ENCODE data around the gene MDC1.
"Not testable (repeated sequence)": the region's sequence is repeated elsewhere in the genome, so short reads cannot be mapped to it uniquely, and the experiment has no call there.

Gene MDC1

GRCh38 chr6:30761791-30762429 is 44.8 kb upstream of the MDC1 start:
- no peak for FAIRE-seq
- no peak for TF ChIP-seq CTCF (IDR thresholded peaks at IDR 0.05; ENCODE audit: insufficient read depth, missing control alignments)
- no peak for DNase-seq (ENCODE audit: insufficient read length, low spot score)

- no peak for FAIRE-seq
- TF ChIP-seq CTCF (IDR thresholded peaks at IDR 0.05; ENCODE audit: insufficient read depth, missing control alignments) = no peak
- DNase-seq (ENCODE audit: insufficient read length, low spot score) = no peak
Observed at GRCh38 chr6:30760549-30760948, 43.5 kb upstream of the MDC1 start.

- DNase-seq (ENCODE audit: insufficient read length, low spot score) (no peak), FAIRE-seq (no peak)
- TF ChIP-seq CTCF (IDR thresholded peaks at IDR 0.05; ENCODE audit: insufficient read depth, missing control alignments) = no peak
Observed at GRCh38 chr6:30759575-30760239, 42.6 kb upstream of the MDC1 start.

- TF ChIP-seq CTCF (IDR thresholded peaks at IDR 0.05; ENCODE audit: insufficient read depth, missing control alignments) = no peak
- FAIRE-seq (no peak), DNase-seq (ENCODE audit: insufficient read length, low spot score) (no peak)
Observed at GRCh38 chr6:30757261-30757904, 40.3 kb upstream of the MDC1 start.

GRCh38 chr6:30756405-30757003 is 39.4 kb upstream of the MDC1 start:
- FAIRE-seq; DNase-seq (ENCODE audit: insufficient read length, low spot score): not testable (repeated sequence)

- no peak for DNase-seq (ENCODE audit: insufficient read length, low spot score)
- FAIRE-seq = no peak
- TF ChIP-seq CTCF (IDR thresholded peaks at IDR 0.05; ENCODE audit: insufficient read depth, missing control alignments) = no peak
Observed at GRCh38 chr6:30754631-30755030, 37.5 kb upstream of the MDC1 start.

GRCh38 chr6:30752157-30752927 is 35.3 kb upstream of the MDC1 start:
- DNase-seq (ENCODE audit: insufficient read length, low spot score) (no peak), FAIRE-seq (no peak)
- no peak for TF ChIP-seq CTCF (IDR thresholded peaks at IDR 0.05; ENCODE audit: insufficient read depth, missing control alignments)

All from D721Med (cell line).